ENCODE measurements around the gene DNAJB2.

- TF ChIP-seq CTCF (conservative IDR thresholded peaks at IDR 0.05) (no peak), ZFX (IDR thresholded peaks at IDR 0.05) (no peak)
Measured at GRCh38 chr2:219323434-219323833, 44.3 kb downstream of the DNAJB2 start.

All from C4-2B (cell line).